8988T (cell line): ENCODE data around the gene RAET1E.
"Not testable (repeated sequence)": the region's sequence is repeated elsewhere in the genome, so short reads cannot be mapped to it uniquely, and the experiment has no call there.

Experiments
- DNase-seq: peaks from one replicate; pipeline ENCODE4 v3.0.0; 2011

RAET1E gene

GRCh38 chr6:149908480-149908879 is 10.6 kb upstream of the RAET1E start:
- DNase-seq: not testable (repeated sequence)

GRCh38 chr6:149907317-149907716 is 9.4 kb upstream of the RAET1E start:
- DNase-seq: no peak

GRCh38 chr6:149906405-149906804 is 8.5 kb upstream of the RAET1E start:
- no peak for DNase-seq

GRCh38 chr6:149905911-149906371 is 8.0 kb upstream of the RAET1E start:
- DNase-seq: no peak

GRCh38 chr6:149905371-149905910 is 7.5 kb upstream of the RAET1E start:
- DNase-seq: no peak

GRCh38 chr6:149904661-149905370 is 6.9 kb upstream of the RAET1E start:
- no peak for DNase-seq

- no peak for DNase-seq
Observed at GRCh38 chr6:149903938-149904611, 6.2 kb upstream of the RAET1E start.

- DNase-seq: no peak
Observed at GRCh38 chr6:149901444-149902140, 3.7 kb upstream of the RAET1E start.

GRCh38 chr6:149900620-149901443 is 2.9 kb upstream of the RAET1E start:
- DNase-seq: no peak

- no peak for DNase-seq
Observed at GRCh38 chr6:149899926-149900619, 2.2 kb upstream of the RAET1E start.

GRCh38 chr6:149899486-149899885 is 1.6 kb upstream of the RAET1E start:
- DNase-seq: no peak

- DNase-seq: no peak
Observed at GRCh38 chr6:149898966-149899365, 1.1 kb upstream of the RAET1E start.

- no peak for DNase-seq
Observed at GRCh38 chr6:149897015-149897697, 757 bp downstream of the RAET1E start.

GRCh38 chr6:149896491-149896890 is 1.4 kb downstream of the RAET1E start:
- DNase-seq: no peak

- peak; percentile 77 for DNase-seq
Observed at GRCh38 chr6:149895833-149896271, 2.1 kb downstream of the RAET1E start.

GRCh38 chr6:149895048-149895590 is 2.8 kb downstream of the RAET1E start:
- no peak for DNase-seq

GRCh38 chr6:149891864-149892263 is 6.0 kb downstream of the RAET1E start:
- DNase-seq: not testable (repeated sequence)

- no peak for DNase-seq
Observed at GRCh38 chr6:149891259-149891658, 6.7 kb downstream of the RAET1E start.

GRCh38 chr6:149890629-149891045 is 7.3 kb downstream of the RAET1E start:
- DNase-seq: no peak

GRCh38 chr6:149889326-149889725 is 8.6 kb downstream of the RAET1E start:
- no peak for DNase-seq

- DNase-seq: no peak
Observed at GRCh38 chr6:149888659-149889058, 9.3 kb downstream of the RAET1E start.
